Measurements from ENCODE around the gene BABAM1. TPM values are rescaled to one million over a fixed set of nuclear protein-coding genes. Genes with fewer than 3 reads are reported as not detected.

The BABAM1 gene
- total and polyA plus RNA-seq, 9 of the 15 experiments (the other 6 are each of a cell fraction or from before 2014, with no cell fraction given): 14.7 to 160 (median 113) TPM

DNA sequence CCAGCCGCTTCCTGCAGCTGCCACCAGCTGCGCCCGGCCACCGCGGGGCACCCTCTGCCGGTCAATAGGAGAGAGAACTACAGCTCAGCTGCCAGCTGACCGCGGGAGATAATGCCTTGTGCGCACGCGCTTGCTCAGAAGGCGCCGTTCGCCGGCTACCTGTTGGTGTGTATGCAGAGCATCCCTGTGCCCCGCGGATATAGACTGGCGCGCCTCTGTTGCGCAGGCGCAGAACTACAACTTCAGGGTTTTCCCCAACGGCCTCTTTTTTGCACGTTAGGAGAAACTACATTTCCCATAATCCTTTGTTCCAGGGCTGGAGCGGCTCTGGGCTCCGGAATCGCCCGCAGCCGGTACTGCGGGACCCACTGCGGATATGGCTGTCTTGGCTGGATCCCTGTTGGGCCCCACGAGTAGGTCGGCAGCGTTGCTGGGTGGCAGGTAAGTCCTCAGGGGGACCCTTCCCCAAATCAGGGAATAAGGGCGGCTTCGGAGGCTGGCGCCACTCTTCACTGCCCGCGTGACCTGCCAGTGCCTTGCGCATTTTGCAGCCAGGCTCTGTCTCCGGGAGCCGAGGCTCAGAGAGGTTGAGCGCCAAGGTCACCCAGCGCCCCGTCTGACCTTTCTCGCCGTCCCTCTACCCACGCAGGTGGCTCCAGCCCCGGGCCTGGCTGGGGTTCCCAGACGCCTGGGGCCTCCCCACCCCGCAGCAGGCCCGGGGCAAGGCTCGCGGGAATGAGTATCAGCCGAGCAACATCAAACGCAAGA lies 38.5 kb downstream of the BABAM1 start, which contains the start of gene MRPL34 (continued):
- TF ChIP-seq, protein P1, sequence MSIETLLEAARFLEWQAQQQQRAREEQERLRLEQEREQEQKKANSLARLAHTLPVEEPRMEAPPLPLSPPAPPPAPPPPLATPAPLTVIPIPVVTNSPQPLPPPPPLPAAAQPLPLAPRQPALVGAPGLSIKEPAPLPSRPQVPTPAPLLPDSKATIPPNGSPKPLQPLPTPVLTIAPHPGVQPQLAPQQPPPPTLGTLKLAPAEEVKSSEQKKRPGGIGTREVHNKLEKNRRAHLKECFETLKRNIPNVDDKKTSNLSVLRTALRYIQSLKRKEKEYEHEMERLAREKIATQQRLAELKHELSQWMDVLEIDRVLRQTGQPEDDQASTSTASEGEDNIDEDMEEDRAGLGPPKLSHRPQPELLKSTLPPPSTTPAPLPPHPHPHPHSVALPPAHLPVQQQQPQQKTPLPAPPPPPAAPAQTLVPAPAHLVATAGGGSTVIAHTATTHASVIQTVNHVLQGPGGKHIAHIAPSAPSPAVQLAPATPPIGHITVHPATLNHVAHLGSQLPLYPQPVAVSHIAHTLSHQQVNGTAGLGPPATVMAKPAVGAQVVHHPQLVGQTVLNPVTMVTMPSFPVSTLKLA (conservative IDR thresholded peaks at IDR 0.05): peak; percentile 44 to 65; a peak in 3 of 4 replicates
- TF ChIP-seq, protein P2, sequence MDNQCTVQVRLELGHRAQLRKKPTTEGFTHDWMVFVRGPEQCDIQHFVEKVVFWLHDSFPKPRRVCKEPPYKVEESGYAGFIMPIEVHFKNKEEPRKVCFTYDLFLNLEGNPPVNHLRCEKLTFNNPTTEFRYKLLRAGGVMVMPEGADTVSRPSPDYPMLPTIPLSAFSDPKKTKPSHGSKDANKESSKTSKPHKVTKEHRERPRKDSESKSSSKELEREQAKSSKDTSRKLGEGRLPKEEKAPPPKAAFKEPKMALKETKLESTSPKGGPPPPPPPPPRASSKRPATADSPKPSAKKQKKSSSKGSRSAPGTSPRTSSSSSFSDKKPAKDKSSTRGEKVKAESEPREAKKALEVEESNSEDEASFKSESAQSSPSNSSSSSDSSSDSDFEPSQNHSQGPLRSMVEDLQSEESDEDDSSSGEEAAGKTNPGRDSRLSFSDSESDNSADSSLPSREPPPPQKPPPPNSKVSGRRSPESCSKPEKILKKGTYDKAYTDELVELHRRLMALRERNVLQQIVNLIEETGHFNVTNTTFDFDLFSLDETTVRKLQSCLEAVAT (IDR thresholded peaks at IDR 0.05): peak in 1 of 2 experiments; percentile 13; a peak in 1 of 4 replicates
- no peak for TF ChIP-seq ZFP30 (CRISPR knock-in tag; IDR thresholded peaks at IDR 0.05; ENCODE audit: borderline replicate concordance)
- TF ChIP-seq PHB (CRISPR knock-in tag; IDR thresholded peaks at IDR 0.05): 0 out of 2 replicates have a peak, but pooled peaks have one; percentile 65
- TF ChIP-seq SNIP1 (IDR thresholded peaks at IDR 0.05; ENCODE audit: low read depth): no peak
- TF ChIP-seq NR2C2 (CRISPR knock-in tag; IDR thresholded peaks at IDR 0.05): 0 out of 2 replicates have a peak, but pooled peaks have one; percentile 50
- peak; percentile 77 for TF ChIP-seq NR2C2 (tag; IDR thresholded peaks at IDR 0.05)
- TF ChIP-seq CEBPG (CRISPR knock-in tag; IDR thresholded peaks at IDR 0.05): peak; percentile 28; the same call in 1 of the 2 replicates
- TF ChIP-seq CEBPG (tag; conservative IDR thresholded peaks at IDR 0.05 in 1 of 2, IDR thresholded peaks at IDR 0.05 in 1 of 2): no peak
- TF ChIP-seq TEAD4 (IDR thresholded peaks at IDR 0.05; ENCODE audit: low read length): no peak
- TF ChIP-seq TEAD4 (CRISPR knock-in tag; IDR thresholded peaks at IDR 0.05; ENCODE audit: borderline replicate concordance): no peak
- TF ChIP-seq, protein P3, sequence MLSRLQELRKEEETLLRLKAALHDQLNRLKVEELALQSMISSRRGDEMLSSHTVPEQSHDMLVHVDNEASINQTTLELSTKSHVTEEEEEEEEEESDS (CRISPR knock-in tag; IDR thresholded peaks at IDR 0.05): no peak
- TF ChIP-seq MTA3 (IDR thresholded peaks at IDR 0.05; ENCODE audit: borderline replicate concordance): peak; percentile 78; the same call in 1 of the 2 replicates
- TF ChIP-seq GATAD2A (IDR thresholded peaks at IDR 0.05): no peak
- TF ChIP-seq ZNF212 (CRISPR knock-in tag; IDR thresholded peaks at IDR 0.05): no peak
- TF ChIP-seq, protein P4, sequence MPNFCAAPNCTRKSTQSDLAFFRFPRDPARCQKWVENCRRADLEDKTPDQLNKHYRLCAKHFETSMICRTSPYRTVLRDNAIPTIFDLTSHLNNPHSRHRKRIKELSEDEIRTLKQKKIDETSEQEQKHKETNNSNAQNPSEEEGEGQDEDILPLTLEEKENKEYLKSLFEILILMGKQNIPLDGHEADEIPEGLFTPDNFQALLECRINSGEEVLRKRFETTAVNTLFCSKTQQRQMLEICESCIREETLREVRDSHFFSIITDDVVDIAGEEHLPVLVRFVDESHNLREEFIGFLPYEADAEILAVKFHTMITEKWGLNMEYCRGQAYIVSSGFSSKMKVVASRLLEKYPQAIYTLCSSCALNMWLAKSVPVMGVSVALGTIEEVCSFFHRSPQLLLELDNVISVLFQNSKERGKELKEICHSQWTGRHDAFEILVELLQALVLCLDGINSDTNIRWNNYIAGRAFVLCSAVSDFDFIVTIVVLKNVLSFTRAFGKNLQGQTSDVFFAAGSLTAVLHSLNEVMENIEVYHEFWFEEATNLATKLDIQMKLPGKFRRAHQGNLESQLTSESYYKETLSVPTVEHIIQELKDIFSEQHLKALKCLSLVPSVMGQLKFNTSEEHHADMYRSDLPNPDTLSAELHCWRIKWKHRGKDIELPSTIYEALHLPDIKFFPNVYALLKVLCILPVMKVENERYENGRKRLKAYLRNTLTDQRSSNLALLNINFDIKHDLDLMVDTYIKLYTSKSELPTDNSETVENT (CRISPR knock-in tag; IDR thresholded peaks at IDR 0.05): no peak
- no peak for TF ChIP-seq MTF1 (CRISPR knock-in tag; IDR thresholded peaks at IDR 0.05; ENCODE audit: borderline replicate concordance)
- no peak for TF ChIP-seq ETS2 (tag; IDR thresholded peaks at IDR 0.05; ENCODE audit: borderline replicate concordance, poor library complexity, severe bottlenecking)
- TF ChIP-seq ZNF140 (CRISPR knock-in tag; IDR thresholded peaks at IDR 0.05): no peak
- TF ChIP-seq SIN3B (IDR thresholded peaks at IDR 0.05; ENCODE audit: low read depth): no peak; the same call in 1 of the 2 replicates
- TF ChIP-seq, protein P5, sequence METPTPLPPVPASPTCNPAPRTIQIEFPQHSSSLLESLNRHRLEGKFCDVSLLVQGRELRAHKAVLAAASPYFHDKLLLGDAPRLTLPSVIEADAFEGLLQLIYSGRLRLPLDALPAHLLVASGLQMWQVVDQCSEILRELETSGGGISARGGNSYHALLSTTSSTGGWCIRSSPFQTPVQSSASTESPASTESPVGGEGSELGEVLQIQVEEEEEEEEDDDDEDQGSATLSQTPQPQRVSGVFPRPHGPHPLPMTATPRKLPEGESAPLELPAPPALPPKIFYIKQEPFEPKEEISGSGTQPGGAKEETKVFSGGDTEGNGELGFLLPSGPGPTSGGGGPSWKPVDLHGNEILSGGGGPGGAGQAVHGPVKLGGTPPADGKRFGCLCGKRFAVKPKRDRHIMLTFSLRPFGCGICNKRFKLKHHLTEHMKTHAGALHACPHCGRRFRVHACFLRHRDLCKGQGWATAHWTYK (CRISPR knock-in tag; IDR thresholded peaks at IDR 0.05): peak; percentile 55; the same call in 1 of the 2 replicates

Data from K562 (cell line).